Neural progenitor cell (in vitro differentiated cells): Measurements from ENCODE around the gene MYBBP1A. TPM values are rescaled to one million over a fixed set of nuclear protein-coding genes. Genes with fewer than 3 reads are reported as not detected.

Source experiments
- DNase-seq: peaks from one replicate; pipeline ENCODE4 v3.0.0-alpha.2; 2016; ENCODE audit warnings: low spot score
- H2AFZ ChIP-seq: fragments of 200-600 bp; sonication (generic); replicated peaks from 2 replicates; pipeline ENCODE4 v1.6.1; 2016; ENCODE audit warnings: antibody characterized with exemption
- H3F3A ChIP-seq: fragments of 200-600 bp; sonication (generic); 2 replicates; pipeline ENCODE4 v1.6.1; 2016; ENCODE audit warnings: antibody characterized with exemption, low read depth
- H3K27ac ChIP-seq: fragments of 200-600 bp; sonication (generic); 2 replicates; pipeline ENCODE4 v1.5.1; 2016; ENCODE audit warnings: mild to moderate bottlenecking
- H3K27me3 ChIP-seq: fragments of 200-600 bp; sonication (generic); 2 replicates; pipeline ENCODE4 v1.6.1; 2016; ENCODE audit warnings: mild to moderate bottlenecking, moderate library complexity
- H3K36me3 ChIP-seq: fragments of 200-600 bp; sonication (generic); 2 replicates; pipeline ENCODE4 v1.5.1; 2016
- H3K4me1 ChIP-seq: fragments of 200-600 bp; sonication (generic); 2 replicates; pipeline ENCODE4 v1.6.1; 2016; ENCODE audit warnings: mixed run types
- H3K4me2 ChIP-seq: fragments of 200-600 bp; sonication (generic); 2 replicates; pipeline ENCODE4 v1.6.1; 2016
- H3K4me3 ChIP-seq: fragments of 200-600 bp; sonication (generic); 2 replicates; pipeline ENCODE4 v1.5.1; 2016
- H3K79me2 ChIP-seq: fragments of 200-600 bp; sonication (generic); 2 replicates; pipeline ENCODE4 v1.6.1; 2016; ENCODE audit warnings: low read depth
- H3K9ac ChIP-seq: fragments of 200-600 bp; sonication (generic); 2 replicates; pipeline ENCODE4 v1.6.1; 2016
- H3K9me3 ChIP-seq: fragments of 200-600 bp; sonication (generic); 2 replicates; pipeline ENCODE4 v1.5.1; 2016; ENCODE audit warnings: low read depth
- H4K20me1 ChIP-seq: fragments of 200-600 bp; sonication (generic); 2 replicates; pipeline ENCODE4 v1.6.1; 2016; ENCODE audit warnings: low read depth
- H3K27ac Mint-ChIP-seq: 3 replicates; pipeline ENCODE4 v1.8.0; 2021; ENCODE audit warnings: mixed read lengths
- H3K27me3 Mint-ChIP-seq: 2 replicates; pipeline ENCODE4 v1.8.0; 2022; ENCODE audit warnings: low read depth, mild to moderate bottlenecking, inconsistent platforms, moderate library complexity, mixed read lengths; ENCODE audit not compliant: insufficient read depth
- H3K36me3 Mint-ChIP-seq: 3 replicates; pipeline ENCODE4 v1.8.0; 2021; ENCODE audit warnings: mixed read lengths
- H3K4me1 Mint-ChIP-seq: 3 replicates; pipeline ENCODE4 v1.8.0; 2021; ENCODE audit warnings: mixed read lengths
- H3K4me3 Mint-ChIP-seq: 3 replicates; pipeline ENCODE4 v1.8.0; 2021; ENCODE audit warnings: mild to moderate bottlenecking, moderate library complexity, mixed read lengths
- H3K9me3 Mint-ChIP-seq: 3 replicates; pipeline ENCODE4 v1.8.0; 2020; ENCODE audit warnings: mixed read lengths
- CTCF ChIP-seq: fragments of 200-600 bp; sonication (generic); IDR thresholded peaks from 2 replicates; pipeline ENCODE4 v1.5.1; 2017; ENCODE audit warnings: antibody characterized with exemption, mild to moderate bottlenecking
- EZH2 ChIP-seq: fragments of 200-600 bp; sonication (generic); IDR thresholded peaks from 2 replicates; pipeline ENCODE4 v1.6.1; 2017; ENCODE audit warnings: antibody characterized with exemption, mild to moderate bottlenecking, moderate library complexity
- EZH2phosphoT487 ChIP-seq: fragments of 200-600 bp; sonication (generic); IDR thresholded peaks from 2 replicates; pipeline ENCODE4 v1.6.1; 2017; ENCODE audit warnings: antibody characterized with exemption
- total RNA-seq: library from RNA; depleted of rRNA; stranded (reverse); fragments of >200 nt; gene quantifications from 2 replicates; pipeline ENCODE4 v1.2.3, GENCODE V29; 2015; ENCODE audit warnings: low replicate concordance

MYBBP1A gene
- total RNA-seq, 1 donor from 2014 or later = 17.4 TPM

GRCh38 chr17:4549781-4550533, 5.2 kb downstream of the MYBBP1A start:
- DNase-seq = no peak
- Mint-ChIP-seq H3K4me1 (peaks cover 8% of the 10 kb centered on the region), H3K27ac (no peak overlapping the region), H3K9me3 (no peaks in the 10 kb centered on the region), H3K27me3 (peaks cover 8% of the 10 kb centered on the region), H3K36me3 (peaks cover 6% of the 10 kb centered on the region), H3K4me3 (no peak overlapping the region)
- H3K79me2 ChIP-seq = peaks cover 15% of the 10 kb centered on the region
- H3K9me3 ChIP-seq = no peaks in the 10 kb centered on the region
- no peak overlapping the region for H3K4me2 ChIP-seq
- H2AFZ ChIP-seq = no peak overlapping the region
- H3K27me3 ChIP-seq = no peaks in the 10 kb centered on the region
- TF ChIP-seq EZH2 (no peak), CTCF (no peak), EZH2phosphoT487 (no peak)
- no peak overlapping the region for H3K4me3 ChIP-seq
- H3K27ac ChIP-seq = no peak overlapping the region
- H3K36me3 ChIP-seq = no peaks in the 10 kb centered on the region
- no peaks in the 10 kb centered on the region for H3F3A ChIP-seq
- H3K9ac ChIP-seq = no peak overlapping the region
- peaks cover 4% of the 10 kb centered on the region for H4K20me1 ChIP-seq
- H3K4me1 ChIP-seq = peaks cover 10% of the 10 kb centered on the region

- Histone ChIP-seq H3K4me3 (no peak overlapping the region), H3K27me3 (no peaks in the 10 kb centered on the region), H3K9me3 (no peaks in the 10 kb centered on the region), H3K9ac (no peak overlapping the region), H2AFZ (no peak overlapping the region), H4K20me1 (no peaks in the 10 kb centered on the region), H3K4me2 (no peak overlapping the region), H3K36me3 (no peaks in the 10 kb centered on the region), H3K79me2 (peaks cover 5% of the 10 kb centered on the region), H3K27ac (no peak overlapping the region), H3K4me1 (peaks cover 2% of the 10 kb centered on the region), H3F3A (no peaks in the 10 kb centered on the region)
- no peaks in the 10 kb centered on the region for H3K9me3 Mint-ChIP-seq
- H3K27ac Mint-ChIP-seq = no peak overlapping the region
- H3K36me3 Mint-ChIP-seq = peaks cover 6% of the 10 kb centered on the region
- peaks cover 5% of the 10 kb centered on the region for H3K27me3 Mint-ChIP-seq
- H3K4me3 Mint-ChIP-seq = no peak overlapping the region
- no peak for TF ChIP-seq EZH2
- TF ChIP-seq CTCF = no peak
- TF ChIP-seq EZH2phosphoT487 = no peak
- no peaks in the 10 kb centered on the region for H3K4me1 Mint-ChIP-seq
- DNase-seq = no peak
Observed at GRCh38 chr17:4548721-4549531, 6.3 kb downstream of the MYBBP1A start.

- Histone ChIP-seq H3K9me3 (no peaks in the 10 kb centered on the region), H3K27ac (no peak overlapping the region), H3K4me1 (no peaks in the 10 kb centered on the region), H3K36me3 (no peaks in the 10 kb centered on the region), H3K4me2 (no peak overlapping the region), H3K79me2 (no peaks in the 10 kb centered on the region), H4K20me1 (no peaks in the 10 kb centered on the region), H2AFZ (no peak overlapping the region), H3K27me3 (no peaks in the 10 kb centered on the region), H3F3A (no peaks in the 10 kb centered on the region), H3K9ac (no peak overlapping the region), H3K4me3 (no peak overlapping the region)
- Mint-ChIP-seq H3K27ac (no peak overlapping the region), H3K36me3 (peaks cover 4% of the 10 kb centered on the region), H3K4me3 (no peak overlapping the region), H3K9me3 (no peaks in the 10 kb centered on the region), H3K27me3 (peaks cover 5% of the 10 kb centered on the region), H3K4me1 (no peaks in the 10 kb centered on the region)
- TF ChIP-seq CTCF = no peak
- TF ChIP-seq EZH2phosphoT487 = no peak
- TF ChIP-seq EZH2 = no peak
- DNase-seq = no peak
Observed at GRCh38 chr17:4548061-4548461, 7.1 kb downstream of the MYBBP1A start.
